IMR-90 (cell line): ENCODE results near the gene ATG9B. TPM values are rescaled to one million over a fixed set of nuclear protein-coding genes. Genes with fewer than 3 reads are reported as not detected.

Experiments used
- ATAC-seq: fragments of 200-7000 bp; cut with Tn5 transposase; 2 replicates; pipeline ENCODE4 v1.9.1; 2020; ENCODE audit warnings: low read depth, mild to moderate bottlenecking, moderate library complexity
- BruUV-seq: library from RNA; stranded (reverse); fragments of 400-500 nt; replicated peaks from 2 replicates; lab custom pipeline; 2021; lab: Mats Ljungman, UMichigan
- CTCF ChIA-PET: fragments of 300-600 bp; formaldehyde crosslinking; extraction: SDS; loops from one replicate; lab custom pipeline; 2021; ENCODE audit warnings: antibody characterized with exemption; lab: Yijun Ruan, JAX
- POLR2A ChIA-PET: fragments of 300-600 bp; sonication (Branson Sonifier 250); formaldehyde crosslinking; loops from one replicate; lab custom pipeline; 2022; ENCODE audit warnings: antibody characterized with exemption; ENCODE audit not compliant: unreplicated experiment; lab: Charles Lee
- DNase-seq: peaks from one replicate; pipeline ENCODE4 v3.0.0; 2013
- H2AFZ ChIP-seq: replicated peaks from 2 replicates; pipeline ENCODE3; 2013; ENCODE audit warnings: low read length, mild to moderate bottlenecking; ENCODE audit not compliant: poor library complexity
- H2AK5ac ChIP-seq: 2 replicates; pipeline ENCODE4 v1.6.1; 2013; ENCODE audit warnings: low read depth, low read length, inconsistent platforms
- H2AK9ac ChIP-seq: replicated peaks from 2 replicates; pipeline ENCODE3; 2013; ENCODE audit warnings: mild to moderate bottlenecking, low read depth, low read length, moderate library complexity; ENCODE audit not compliant: poor library complexity
- H2BK120ac ChIP-seq: 2 replicates; pipeline ENCODE4 v1.6.1; 2013; ENCODE audit warnings: low read depth, low read length, inconsistent platforms
- H2BK15ac ChIP-seq: 3 replicates; pipeline ENCODE4 v1.6.1; 2013; ENCODE audit warnings: low read depth, low read length, inconsistent platforms
- H2BK20ac ChIP-seq: 2 replicates; pipeline ENCODE4 v1.6.1; 2013; ENCODE audit warnings: low read depth, mild to moderate bottlenecking, inconsistent platforms, low read length, moderate library complexity
- H2BK5ac ChIP-seq: 2 replicates; pipeline ENCODE4 v1.6.1; 2013; ENCODE audit warnings: mild to moderate bottlenecking, low read depth, low read length, inconsistent platforms; ENCODE audit not compliant: poor library complexity, severe bottlenecking
- H3K14ac ChIP-seq: replicated peaks from 2 replicates; pipeline ENCODE4 v1.6.1; 2013; ENCODE audit warnings: low read depth, low read length, inconsistent platforms
- H3K18ac ChIP-seq: 2 replicates; pipeline ENCODE4 v1.6.1; 2013; ENCODE audit warnings: low read depth, low read length, control low read depth
- H3K23ac ChIP-seq: 2 replicates; pipeline ENCODE4 v1.6.1; 2013; ENCODE audit warnings: low read depth, low read length, inconsistent platforms
- H3K27ac ChIP-seq: 2 replicates; pipeline ENCODE4 v1.5.1; 2013; ENCODE audit warnings: mild to moderate bottlenecking, control low read depth, low read length; ENCODE audit not compliant: insufficient read depth
- H3K27me3 ChIP-seq: 2 replicates; pipeline ENCODE4 v1.6.1; 2013; ENCODE audit warnings: low read length; ENCODE audit not compliant: control insufficient read depth, insufficient read depth
- H3K36me3 ChIP-seq: 2 replicates; pipeline ENCODE4 v1.6.1; 2013; ENCODE audit warnings: low read length, mixed read lengths; ENCODE audit not compliant: control insufficient read depth, insufficient read depth
- H3K4ac ChIP-seq: 2 replicates; pipeline ENCODE4 v1.6.1; 2013; ENCODE audit warnings: low read depth, low read length, inconsistent platforms
- H3K4me1 ChIP-seq: 2 replicates; pipeline ENCODE4 v1.6.1; 2013; ENCODE audit warnings: low read length, mixed read lengths; ENCODE audit not compliant: control insufficient read depth, insufficient read depth
- H3K4me2 ChIP-seq: 2 replicates; pipeline ENCODE4 v1.6.1; 2013; ENCODE audit warnings: low read depth, mild to moderate bottlenecking, control low read depth, low read length, moderate library complexity
- H3K4me3 ChIP-seq: 2 replicates; pipeline ENCODE4 v1.5.1; 2013; ENCODE audit warnings: low read depth, mild to moderate bottlenecking, control low read depth, low read length, moderate library complexity; ENCODE audit not compliant: insufficient read depth
- H3K56ac ChIP-seq: 2 replicates; pipeline ENCODE4 v1.6.1; 2013; ENCODE audit warnings: low read length, inconsistent platforms; ENCODE audit not compliant: insufficient read depth; ENCODE audit errors: extremely low read depth
- H3K79me1 ChIP-seq, 2 experiments: 2 replicates each; pipeline ENCODE4 v1.6.1; 2013; ENCODE audit warnings: low read length in 2 of 2, inconsistent platforms in 1 of 2, low read depth in 1 of 2
- H3K9ac ChIP-seq: 2 replicates; pipeline ENCODE4 v1.6.1; 2013; ENCODE audit warnings: low read depth, low read length, control low read depth
- H3K9me1 ChIP-seq: 2 replicates; pipeline ENCODE4 v1.6.1; 2013; ENCODE audit warnings: low read length, inconsistent platforms; ENCODE audit not compliant: insufficient read depth
- H3K9me3 ChIP-seq: 2 replicates; pipeline ENCODE4 v1.6.1; 2013; ENCODE audit warnings: low read length; ENCODE audit not compliant: control insufficient read depth, insufficient read depth
- H4K20me1 ChIP-seq: 2 replicates; pipeline ENCODE4 v1.6.1; 2013; ENCODE audit warnings: low read length, inconsistent platforms; ENCODE audit not compliant: insufficient read depth
- H4K5ac ChIP-seq: 2 replicates; pipeline ENCODE4 v1.6.1; 2013; ENCODE audit warnings: mild to moderate bottlenecking, low read depth, low read length, control low read depth
- H4K8ac ChIP-seq, 2 experiments: 2 replicates each; pipeline ENCODE4 v1.6.1; 2013; ENCODE audit warnings: low read depth in 2 of 2, low read length in 2 of 2, control low read depth in 1 of 2, inconsistent platforms in 1 of 2
- H4K91ac ChIP-seq: 2 replicates; pipeline ENCODE4 v1.6.1; 2013; ENCODE audit warnings: low read depth, low read length, inconsistent platforms; ENCODE audit not compliant: insufficient read depth
- BHLHE40 ChIP-seq: fragments of 150-350 bp; IDR thresholded peaks from 2 replicates; pipeline ENCODE4 v1.6.1; 2016; ENCODE audit warnings: mild to moderate bottlenecking, low read depth, low read length
- CHD1 ChIP-seq: IDR thresholded peaks from 2 replicates; pipeline ENCODE4 v1.6.1; 2012; ENCODE audit warnings: low read depth, low read length, improper control_type of control experiment
- FOS ChIP-seq: fragments of 150-350 bp; IDR thresholded peaks from 2 replicates; pipeline ENCODE4 v1.6.1; 2016; ENCODE audit warnings: low read depth, low read length
- MAFK ChIP-seq: IDR thresholded peaks from 2 replicates; pipeline ENCODE4 v1.6.1; 2012; ENCODE audit warnings: low read depth, low read length, improper control_type of control experiment
- MAZ ChIP-seq: IDR thresholded peaks from 2 replicates; pipeline ENCODE4 v1.6.1; 2012; ENCODE audit warnings: low read depth, mild to moderate bottlenecking, low read length, improper control_type of control experiment, moderate library complexity, borderline replicate concordance
- MXI1 ChIP-seq: IDR thresholded peaks from 2 replicates; pipeline ENCODE4 v1.6.1; 2012; ENCODE audit warnings: low read depth, mild to moderate bottlenecking, low read length, moderate library complexity, borderline replicate concordance
- POLR2A ChIP-seq: IDR thresholded peaks from 2 replicates; pipeline ENCODE4 v1.6.1; 2012; ENCODE audit warnings: mild to moderate bottlenecking, low read depth, low read length
- RCOR1 ChIP-seq: IDR thresholded peaks from 2 replicates; pipeline ENCODE4 v1.6.1; 2012; ENCODE audit warnings: mild to moderate bottlenecking, low read length, improper control_type of control experiment; ENCODE audit not compliant: insufficient replicate concordance
- RFX5 ChIP-seq: IDR thresholded peaks from 2 replicates; pipeline ENCODE4 v1.8.0; 2012; ENCODE audit warnings: low read depth, mild to moderate bottlenecking, low read length, moderate library complexity
- WGBS, 2 experiments: methylation state at CpG; one replicate each; pipeline versions ENCODE4 v1.1.5 to v1.1.7; 2013; ENCODE audit warnings: missing lambda C conversion rate in 2 of 2; ENCODE audit not compliant: insufficient read length in 1 of 2; ENCODE audit errors: extremely low coverage in 2 of 2; 5-methylcytosine and 5-hydroxymethylcytosine counted together
- dilution Hi-C: fragments of 300-500 bp; cut with HindIII; formaldehyde crosslinking; loops from one replicate; pipeline ENCODE4 v1.14.3; 2018; ENCODE audit warnings: low sequenced_read_pairs; ENCODE audit not compliant: unreplicated experiment
- in situ Hi-C: fragments of 300-500 bp; cut with MboI; formaldehyde crosslinking; loops from 3 replicates; pipeline ENCODE4 v1.14.3; 2019; ENCODE audit warnings: low sequenced_read_pairs, inconsistent platforms, mixed read lengths
- intact Hi-C: fragments of 100-400 bp; cut with micrococcal nuclease; formaldehyde crosslinking; loops from 2 replicates; pipeline ENCODE4 v1.10.0; 2022
- polyA plus RNA-seq, 3 experiments: library from polyadenylated mRNA; depleted of rRNA; stranded (reverse); fragments of >200 nt; gene quantifications; 2 replicates each; pipeline ENCODE4 v1.2.3, GENCODE V29; 2012; ENCODE audit warnings: low replicate concordance in 1 of 3
- total RNA-seq: library from RNA; depleted of rRNA; stranded (reverse); fragments of >200 nt; gene quantifications from 2 replicates; pipeline ENCODE4 v1.2.3, GENCODE V29; 2012
- TF ChIP-seq, protein P1 (sequence below): fragments of 150-350 bp; IDR thresholded peaks from 2 replicates; pipeline ENCODE4 v1.6.1; 2016; ENCODE audit warnings: low read depth, mild to moderate bottlenecking, low read length, moderate library complexity, borderline replicate concordance
- TF ChIP-seq, protein P2 (sequence below): conservative IDR thresholded peaks from 2 replicates; pipeline ENCODE4 v1.5.1; 2012; ENCODE audit warnings: mild to moderate bottlenecking, low read depth, low read length, improper control_type of control experiment

The ATG9B gene
- total and polyA plus RNA-seq, 2 of the 4 experiments (the other 2 are of a cell fraction): 0.18 to 0.91 TPM

DNA sequence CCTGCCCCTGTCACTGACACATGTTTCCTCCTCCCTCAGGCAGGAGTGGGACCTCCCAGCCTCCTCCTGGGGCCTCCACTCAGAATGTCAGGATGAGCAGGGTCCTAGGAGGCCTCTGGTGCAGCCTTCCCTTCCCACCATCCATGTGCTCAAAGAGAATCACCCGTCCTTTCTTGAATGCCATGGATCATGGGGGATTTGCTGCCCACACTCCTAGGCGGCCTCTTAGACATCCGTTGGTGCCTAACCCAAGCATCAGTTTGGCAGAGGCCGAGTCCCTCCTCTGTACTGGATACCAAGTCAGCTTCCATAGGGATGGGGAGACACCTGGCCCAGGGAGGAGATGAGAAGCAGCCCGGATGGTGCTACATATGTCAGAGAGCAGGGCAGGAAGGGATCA lies 26.5 kb downstream of the ATG9B start:
- in situ Hi-C loops (loop anchor here (25.0 kb wide), 1 partner anchor 586 kb away; a partner anchor contains a TSS), intact Hi-C loops (no loop called here)
- POLR2A ChIA-PET: no interaction called here

More for the DNA sequence above, 26.5 kb downstream of the ATG9B start:
- dilution Hi-C loops: no loop called here
- Histone ChIP-seq H3K9me1 (no peaks in the 10 kb centered on the region), H2BK120ac (no peak overlapping the region), H3K4ac (no peak overlapping the region), H3K79me1 (no peaks in the 10 kb centered on the region), H3K4me2 (no peak overlapping the region), H3K18ac (no peak overlapping the region), H4K5ac (no peak overlapping the region), H4K20me1 (no peaks in the 10 kb centered on the region), H2AFZ (no peak overlapping the region), H3K4me3 (no peak overlapping the region), H3K56ac (no peak overlapping the region), H3K14ac (no peak overlapping the region), H3K27me3 (peaks cover 8% of the 10 kb centered on the region), H2BK5ac (no peak overlapping the region), H4K91ac (no peak overlapping the region), H2BK20ac (no peak overlapping the region), H3K9me3 (no peaks in the 10 kb centered on the region), H2AK5ac (no peak overlapping the region), H2AK9ac (no peak overlapping the region), H4K8ac (no peak overlapping the region), H2BK15ac (no peak overlapping the region), H3K23ac (no peak overlapping the region), H3K4me1 (peaks cover 4% of the 10 kb centered on the region; the same call in 1 of the 2 replicates), H3K9ac (no peak overlapping the region), H3K27ac (no peak overlapping the region), H3K36me3 (no peaks in the 10 kb centered on the region)
- CTCF ChIA-PET: no interaction called here
- BruUV-seq: no TSS peak
- no peak for TF ChIP-seq FOS
- TF ChIP-seq RCOR1: no peak
- TF ChIP-seq CHD1: no peak
- no peak for TF ChIP-seq POLR2A
- TF ChIP-seq, protein P1, sequence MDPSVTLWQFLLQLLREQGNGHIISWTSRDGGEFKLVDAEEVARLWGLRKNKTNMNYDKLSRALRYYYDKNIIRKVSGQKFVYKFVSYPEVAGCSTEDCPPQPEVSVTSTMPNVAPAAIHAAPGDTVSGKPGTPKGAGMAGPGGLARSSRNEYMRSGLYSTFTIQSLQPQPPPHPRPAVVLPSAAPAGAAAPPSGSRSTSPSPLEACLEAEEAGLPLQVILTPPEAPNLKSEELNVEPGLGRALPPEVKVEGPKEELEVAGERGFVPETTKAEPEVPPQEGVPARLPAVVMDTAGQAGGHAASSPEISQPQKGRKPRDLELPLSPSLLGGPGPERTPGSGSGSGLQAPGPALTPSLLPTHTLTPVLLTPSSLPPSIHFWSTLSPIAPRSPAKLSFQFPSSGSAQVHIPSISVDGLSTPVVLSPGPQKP: no peak
- no peak for TF ChIP-seq MAZ
- TF ChIP-seq BHLHE40: no peak
- TF ChIP-seq MAFK: no peak
- TF ChIP-seq, protein P2, sequence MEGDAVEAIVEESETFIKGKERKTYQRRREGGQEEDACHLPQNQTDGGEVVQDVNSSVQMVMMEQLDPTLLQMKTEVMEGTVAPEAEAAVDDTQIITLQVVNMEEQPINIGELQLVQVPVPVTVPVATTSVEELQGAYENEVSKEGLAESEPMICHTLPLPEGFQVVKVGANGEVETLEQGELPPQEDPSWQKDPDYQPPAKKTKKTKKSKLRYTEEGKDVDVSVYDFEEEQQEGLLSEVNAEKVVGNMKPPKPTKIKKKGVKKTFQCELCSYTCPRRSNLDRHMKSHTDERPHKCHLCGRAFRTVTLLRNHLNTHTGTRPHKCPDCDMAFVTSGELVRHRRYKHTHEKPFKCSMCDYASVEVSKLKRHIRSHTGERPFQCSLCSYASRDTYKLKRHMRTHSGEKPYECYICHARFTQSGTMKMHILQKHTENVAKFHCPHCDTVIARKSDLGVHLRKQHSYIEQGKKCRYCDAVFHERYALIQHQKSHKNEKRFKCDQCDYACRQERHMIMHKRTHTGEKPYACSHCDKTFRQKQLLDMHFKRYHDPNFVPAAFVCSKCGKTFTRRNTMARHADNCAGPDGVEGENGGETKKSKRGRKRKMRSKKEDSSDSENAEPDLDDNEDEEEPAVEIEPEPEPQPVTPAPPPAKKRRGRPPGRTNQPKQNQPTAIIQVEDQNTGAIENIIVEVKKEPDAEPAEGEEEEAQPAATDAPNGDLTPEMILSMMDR: no peak
- no peak for TF ChIP-seq RFX5
- TF ChIP-seq MXI1: no peak
- DNase-seq (no peak), ATAC-seq (no peak)
- WGBS, 2 experiments: 73% methylated on average over 2 of the region's 5 CpGs; no CpG with 5 or more reads in 1 of the 2 experiments
